AG04449 (cell line): Measurements from ENCODE around the gene FMOD.

Source experiments
- CTCF ChIA-PET: fragments of 350-600 bp; formaldehyde crosslinking; extraction: SDS; loops from one replicate; lab custom pipeline; 2021; ENCODE audit warnings: antibody characterized with exemption; lab: Yijun Ruan, JAX
- POLR2A ChIA-PET: fragments of 400-600, 350-600 bp; formaldehyde crosslinking; extraction: SDS; loops from one replicate; lab custom pipeline; 2020; ENCODE audit warnings: antibody characterized with exemption, inconsistent platforms; lab: Yijun Ruan, JAX
- DNase-seq: peaks from one replicate; pipeline ENCODE4 v3.0.0-alpha.2; 2010; ENCODE audit warnings: low read depth, low spot score
- H3K4me3 ChIP-seq: 2 replicates; pipeline ENCODE4 v1.5.1; 2011; ENCODE audit warnings: low read depth, mild to moderate bottlenecking, control low read depth, low read length
- TF ChIP-seq, protein P1 (sequence below): IDR thresholded peaks from one replicate; pipeline ENCODE4 v1.5.1; 2011; ENCODE audit warnings: mild to moderate bottlenecking, moderate library complexity, low read length, control low read depth, inconsistent platforms; ENCODE audit not compliant: insufficient read depth; ENCODE audit errors: missing control alignments

FMOD gene

DNA sequence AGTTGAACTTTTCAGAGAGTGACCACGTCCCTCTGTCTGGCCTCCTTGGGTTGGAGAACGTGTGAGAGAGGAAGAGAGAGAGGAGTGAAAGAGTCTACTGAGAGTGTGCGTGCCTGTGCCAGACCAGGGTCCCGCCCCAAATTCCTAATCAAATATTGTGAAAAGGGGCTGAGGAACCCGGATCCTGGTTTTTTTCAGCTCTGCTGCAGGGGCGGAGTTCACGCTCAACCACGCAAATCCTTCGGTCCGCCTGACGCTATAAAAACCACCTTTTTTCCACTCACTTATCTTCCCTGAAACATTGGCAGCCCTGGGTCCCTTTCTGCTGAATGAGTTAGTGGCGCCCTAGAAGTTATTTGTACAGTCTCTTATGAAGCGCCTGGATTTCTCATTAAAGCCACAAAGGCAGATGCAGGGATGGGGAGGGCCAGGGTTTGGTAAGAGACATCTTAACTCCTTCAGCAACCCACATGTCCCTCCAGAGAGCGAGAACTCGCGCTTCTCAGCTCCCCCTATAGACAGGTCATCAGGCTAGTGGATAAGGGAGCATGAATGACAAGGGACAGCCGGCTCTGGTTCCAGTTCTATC lies at the start of gene FMOD:
TSS of gene FMOD (minus strand) at position 86 of the 589 bp plus-strand sequence. CDS start 2,852 bp downstream, outside the sequence.
- CTCF ChIA-PET, result interaction anchor here (0.6 to 19.8 kb wide), 10 partner anchors 12 to 354 kb away, joined by 3 to 683 read pairs (median 4); partner anchors contain the start of genes OPTC and PRELP

GRCh38 chr1:203396595-203397194 lies 45.8 kb upstream of the FMOD start:
- ChIA-PET POLR2A (no interaction called here), CTCF (no interaction called here)
- no peak overlapping the region for H3K4me3 ChIP-seq
- TF ChIP-seq, protein P1, sequence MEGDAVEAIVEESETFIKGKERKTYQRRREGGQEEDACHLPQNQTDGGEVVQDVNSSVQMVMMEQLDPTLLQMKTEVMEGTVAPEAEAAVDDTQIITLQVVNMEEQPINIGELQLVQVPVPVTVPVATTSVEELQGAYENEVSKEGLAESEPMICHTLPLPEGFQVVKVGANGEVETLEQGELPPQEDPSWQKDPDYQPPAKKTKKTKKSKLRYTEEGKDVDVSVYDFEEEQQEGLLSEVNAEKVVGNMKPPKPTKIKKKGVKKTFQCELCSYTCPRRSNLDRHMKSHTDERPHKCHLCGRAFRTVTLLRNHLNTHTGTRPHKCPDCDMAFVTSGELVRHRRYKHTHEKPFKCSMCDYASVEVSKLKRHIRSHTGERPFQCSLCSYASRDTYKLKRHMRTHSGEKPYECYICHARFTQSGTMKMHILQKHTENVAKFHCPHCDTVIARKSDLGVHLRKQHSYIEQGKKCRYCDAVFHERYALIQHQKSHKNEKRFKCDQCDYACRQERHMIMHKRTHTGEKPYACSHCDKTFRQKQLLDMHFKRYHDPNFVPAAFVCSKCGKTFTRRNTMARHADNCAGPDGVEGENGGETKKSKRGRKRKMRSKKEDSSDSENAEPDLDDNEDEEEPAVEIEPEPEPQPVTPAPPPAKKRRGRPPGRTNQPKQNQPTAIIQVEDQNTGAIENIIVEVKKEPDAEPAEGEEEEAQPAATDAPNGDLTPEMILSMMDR, result no peak
- DNase-seq, result no peak

More for the DNA sequence above, at the start of gene FMOD:
- DNase-seq, result no peak
- TF ChIP-seq, protein P1, result no peak
- H3K4me3 ChIP-seq, result peak within 1 kb of the TSS; percentile 6; the same call in 1 of the 2 replicates
- POLR2A ChIA-PET, result interaction anchor here (1.0 kb wide), 1 partner anchor 24 kb away, joined by 3 read pairs; no protein-coding TSS in a partner anchor

- TF ChIP-seq, protein P1, result no peak
- POLR2A ChIA-PET, result no interaction called here
These were observed 44.8 kb upstream of the FMOD start for GRCh38 chr1:203395751-203396150.

GRCh38 chr1:203390298-203390697 lies 39.4 kb upstream of the FMOD start:
- ChIA-PET CTCF (no interaction called here), POLR2A (no interaction called here)
- TF ChIP-seq, protein P1, result no peak

More at GRCh38 chr1:203395751-203396150, 44.8 kb upstream of the FMOD start:
- DNase-seq, result no peak
- no peak overlapping the region for H3K4me3 ChIP-seq
- CTCF ChIA-PET, result interaction anchor here (1.1 to 1.2 kb wide), 2 partner anchors 17 to 53 kb away, joined by 3 to 4 read pairs; no protein-coding TSS in a partner anchor

DNA sequence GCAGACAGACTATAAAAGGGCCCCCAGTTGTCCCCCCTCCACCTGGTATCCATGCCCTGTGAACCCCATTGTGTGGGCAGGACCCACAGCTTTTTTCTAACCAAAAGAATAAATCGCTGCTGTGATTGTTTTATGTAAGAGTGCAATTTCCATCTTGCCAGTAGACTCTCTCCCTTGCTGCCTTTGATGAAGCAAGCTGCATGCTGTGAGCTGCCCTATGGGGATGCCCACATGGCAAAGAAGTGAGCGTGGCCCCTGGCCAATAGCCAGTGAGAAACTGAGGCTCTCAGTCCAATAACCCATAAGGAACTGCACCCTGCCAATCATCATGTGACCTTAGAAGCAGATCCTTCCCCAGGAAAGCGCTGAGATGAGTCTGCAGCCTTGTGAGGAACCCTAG lies 37.8 kb upstream of the FMOD start:
- ChIA-PET CTCF (interaction anchor here (0.7 to 1.4 kb wide), 3 partner anchors 10 to 121 kb away, joined by 3 read pairs; no protein-coding TSS in a partner anchor), POLR2A (no interaction called here)
- H3K4me3 ChIP-seq, result no peak overlapping the region
- no peak for DNase-seq
- TF ChIP-seq, protein P1, result no peak

More at GRCh38 chr1:203390298-203390697, 39.4 kb upstream of the FMOD start:
- DNase-seq, result no peak
- H3K4me3 ChIP-seq, result no peak overlapping the region

- ChIA-PET CTCF (interaction anchor here (0.8 to 3.6 kb wide), 4 partner anchors 13 to 166 kb away, joined by 3 to 13 read pairs (median 6); no protein-coding TSS in a partner anchor), POLR2A (no interaction called here)
- no peak overlapping the region for H3K4me3 ChIP-seq
- DNase-seq, result no peak
- TF ChIP-seq, protein P1, result no peak
These were observed 31.1 kb upstream of the FMOD start for GRCh38 chr1:203382026-203382425.
